ENCODE measurements around the gene RAPGEF2. TPM values are rescaled to one million over a fixed set of nuclear protein-coding genes. Genes with fewer than 3 reads are reported as not detected.
"Not testable (repeated sequence)": the region's sequence is repeated elsewhere in the genome, so short reads cannot be mapped to it uniquely, and the experiment has no call there.

RAPGEF2 gene
- total RNA-seq, 1 experiment from 2014 or later, result 37.1 TPM

GRCh38 chr4:159378056-159378616, 275.3 kb downstream of the RAPGEF2 start:
- H2BK15ac ChIP-seq (ENCODE audit: low read depth, low read length), result no peak overlapping the region
- no peak overlapping the region for H3K18ac ChIP-seq (ENCODE audit: insufficient read length, low read depth, low read length)
- no peaks in the 10 kb centered on the region for H3K23me2 ChIP-seq (ENCODE audit: insufficient read length, low read depth, low read length, poor library complexity, severe bottlenecking)
- no peak overlapping the region for H3K23ac ChIP-seq (ENCODE audit: insufficient read length, low read depth, low read length)
- H3K27ac ChIP-seq (ENCODE audit: insufficient read length, low read depth, low read length), result no peak overlapping the region
- no peak for DNase-seq
- no peak overlapping the region for H2AFZ ChIP-seq (ENCODE audit: low read length)
- Mint-ChIP-seq H3K9me3 (peaks cover 3 to 9% of the 10 kb centered on the region in 2 experiments), H3K36me3 (ENCODE audit: insufficient read depth in 1 of 3, low read depth in 3 of 3) (peaks cover 0 to 4% (median 3%) of the 10 kb centered on the region in 3 experiments; a peak in 2 of 7 replicates), H3K4me3 (no peak overlapping the region), H3K27ac (no peak overlapping the region), H3K4me1 (peaks cover 5 to 8% of the 10 kb centered on the region in 2 experiments), H3K27me3 (ENCODE audit: low read depth) (peaks cover 17% of the 10 kb centered on the region)
- H3K79me2 ChIP-seq (ENCODE audit: insufficient read depth, low read length), result no peaks in the 10 kb centered on the region
- H2AK5ac ChIP-seq (ENCODE audit: insufficient read length, low read length), result no peak overlapping the region
- H2BK20ac ChIP-seq (ENCODE audit: low read depth, low read length, poor library complexity, severe bottlenecking), result no peak overlapping the region
- H4K20me1 ChIP-seq (ENCODE audit: control insufficient read depth, insufficient read depth, insufficient read length), result no peaks in the 10 kb centered on the region
- no peak overlapping the region for H3K4me2 ChIP-seq (ENCODE audit: insufficient read depth, insufficient read length, low read length)
- no peaks in the 10 kb centered on the region for H3K9me3 ChIP-seq (ENCODE audit: control insufficient read depth, low read depth, low read length)
- H3K79me1 ChIP-seq (ENCODE audit: insufficient read depth, low read depth, low read length, poor library complexity, severe bottlenecking), result no peaks in the 10 kb centered on the region
- no peak overlapping the region for H3K56ac ChIP-seq (ENCODE audit: insufficient read length, low read depth, low read length)
- H4K5ac ChIP-seq (ENCODE audit: insufficient read length, low read depth, low read length), result no peak overlapping the region
- no peak overlapping the region for H3K14ac ChIP-seq (ENCODE audit: insufficient read depth, low read length)
- H3K9ac ChIP-seq (ENCODE audit: extremely low read depth, insufficient read length, low read length), result no peak overlapping the region
- TF ChIP-seq CTCF (conservative IDR thresholded peaks at IDR 0.05), result no peak
- H3K4me1 ChIP-seq (ENCODE audit: insufficient read depth, low read length), result no peaks in the 10 kb centered on the region
- no peak overlapping the region for H2BK5ac ChIP-seq (ENCODE audit: insufficient read length, low read length)
- peaks cover 11% of the 10 kb centered on the region; the same call in 1 of the 2 replicates for H3K27me3 ChIP-seq (ENCODE audit: insufficient read depth, low read length)
- no peak overlapping the region for H3K4ac ChIP-seq (ENCODE audit: low read depth, low read length)
- no peak overlapping the region for H4K8ac ChIP-seq (replicated peaks; ENCODE audit: insufficient read length, low read depth, low read length)
- WGBS (ENCODE audit: extremely low coverage, insufficient read length, low lambda C conversion rate), result no CpG with 5 or more reads among the region's 28 CpGs
- no peak overlapping the region for H4K91ac ChIP-seq (ENCODE audit: insufficient read length, low read depth, low read length)
- H2BK120ac ChIP-seq (ENCODE audit: low read depth, low read length, poor library complexity, severe bottlenecking), result no peak overlapping the region
- no peak overlapping the region for H3T11ph ChIP-seq (ENCODE audit: low read length)
- no peak overlapping the region for H2BK12ac ChIP-seq (ENCODE audit: insufficient read length, low read depth, low read length)

DNA sequence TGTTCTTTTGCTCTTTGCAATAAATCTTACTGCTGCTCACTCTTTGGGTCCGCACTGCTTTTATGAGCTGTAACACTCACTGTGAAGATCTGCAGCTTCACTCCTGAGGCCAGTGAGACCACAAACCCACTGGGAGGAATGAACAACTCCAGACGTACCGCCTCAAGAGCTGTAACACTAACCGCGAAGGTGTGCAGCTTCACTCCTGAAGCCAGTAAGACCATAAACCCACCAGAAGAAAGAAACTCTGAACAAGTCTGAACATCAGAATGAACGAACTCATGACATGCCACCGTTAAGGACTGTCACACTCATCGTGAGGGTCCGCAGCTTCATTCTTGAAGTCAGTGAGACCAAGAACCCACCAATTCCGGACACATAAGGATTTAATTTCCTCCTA, 276.2 kb downstream of the RAPGEF2 start:
- not testable (repeated sequence) for H2AFZ ChIP-seq (ENCODE audit: low read length); H3K9ac ChIP-seq (ENCODE audit: extremely low read depth, insufficient read length, low read length); H3K23ac ChIP-seq (ENCODE audit: insufficient read length, low read depth, low read length); H3K4me2 ChIP-seq (ENCODE audit: insufficient read depth, insufficient read length, low read length); H3K4me3 Mint-ChIP-seq; H3K23me2 ChIP-seq (ENCODE audit: insufficient read length, low read depth, low read length, poor library complexity, severe bottlenecking); H2BK20ac ChIP-seq (ENCODE audit: low read depth, low read length, poor library complexity, severe bottlenecking); H3K4me1 ChIP-seq (ENCODE audit: insufficient read depth, low read length); H3K9me3 ChIP-seq (ENCODE audit: control insufficient read depth, low read depth, low read length); H2BK120ac ChIP-seq (ENCODE audit: low read depth, low read length, poor library complexity, severe bottlenecking); H2BK5ac ChIP-seq (ENCODE audit: insufficient read length, low read length); H3K4me1 Mint-ChIP-seq; H2AK5ac ChIP-seq (ENCODE audit: insufficient read length, low read length); H3K56ac ChIP-seq (ENCODE audit: insufficient read length, low read depth, low read length); H2BK15ac ChIP-seq (ENCODE audit: low read depth, low read length); H4K91ac ChIP-seq (ENCODE audit: insufficient read length, low read depth, low read length); H3K14ac ChIP-seq (ENCODE audit: insufficient read depth, low read length); H3K27ac ChIP-seq (ENCODE audit: insufficient read length, low read depth, low read length); H3K4ac ChIP-seq (ENCODE audit: low read depth, low read length); H3K79me1 ChIP-seq (ENCODE audit: insufficient read depth, low read depth, low read length, poor library complexity, severe bottlenecking); H4K8ac ChIP-seq (replicated peaks; ENCODE audit: insufficient read length, low read depth, low read length); H2BK12ac ChIP-seq (ENCODE audit: insufficient read length, low read depth, low read length); H3K27ac Mint-ChIP-seq; H4K20me1 ChIP-seq (ENCODE audit: control insufficient read depth, insufficient read depth, insufficient read length); H3K36me3 Mint-ChIP-seq (ENCODE audit: insufficient read depth in 1 of 3, low read depth in 3 of 3); H3K79me2 ChIP-seq (ENCODE audit: insufficient read depth, low read length); H4K5ac ChIP-seq (ENCODE audit: insufficient read length, low read depth, low read length); H3T11ph ChIP-seq (ENCODE audit: low read length); DNase-seq; H3K9me3 Mint-ChIP-seq; H3K18ac ChIP-seq (ENCODE audit: insufficient read length, low read depth, low read length)
- WGBS (ENCODE audit: extremely low coverage, insufficient read length, low lambda C conversion rate), result no CpG with 5 or more reads among the region's 10 CpGs
- H3K27me3 ChIP-seq (ENCODE audit: insufficient read depth, low read length), result peaks cover 11% of the 10 kb centered on the region; the same call in 1 of the 2 replicates
- H3K27me3 Mint-ChIP-seq (ENCODE audit: low read depth), result peaks cover 17% of the 10 kb centered on the region
